GM19467 (cell line): ENCODE measurements around the gene DPPA4.
"Not testable (repeated sequence)": the region's sequence is repeated elsewhere in the genome, so short reads cannot be mapped to it uniquely, and the experiment has no call there.

Experiments
- ATAC-seq: cut with Tn5 transposase; IDR thresholded peaks from one replicate; pipeline ENCODE4 v1.9.1; 2021; ENCODE audit warnings: mild to moderate bottlenecking, moderate library complexity; ENCODE audit not compliant: unreplicated experiment

DPPA4 gene, protein sequence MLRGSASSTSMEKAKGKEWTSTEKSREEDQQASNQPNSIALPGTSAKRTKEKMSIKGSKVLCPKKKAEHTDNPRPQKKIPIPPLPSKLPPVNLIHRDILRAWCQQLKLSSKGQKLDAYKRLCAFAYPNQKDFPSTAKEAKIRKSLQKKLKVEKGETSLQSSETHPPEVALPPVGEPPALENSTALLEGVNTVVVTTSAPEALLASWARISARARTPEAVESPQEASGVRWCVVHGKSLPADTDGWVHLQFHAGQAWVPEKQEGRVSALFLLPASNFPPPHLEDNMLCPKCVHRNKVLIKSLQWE

DNA sequence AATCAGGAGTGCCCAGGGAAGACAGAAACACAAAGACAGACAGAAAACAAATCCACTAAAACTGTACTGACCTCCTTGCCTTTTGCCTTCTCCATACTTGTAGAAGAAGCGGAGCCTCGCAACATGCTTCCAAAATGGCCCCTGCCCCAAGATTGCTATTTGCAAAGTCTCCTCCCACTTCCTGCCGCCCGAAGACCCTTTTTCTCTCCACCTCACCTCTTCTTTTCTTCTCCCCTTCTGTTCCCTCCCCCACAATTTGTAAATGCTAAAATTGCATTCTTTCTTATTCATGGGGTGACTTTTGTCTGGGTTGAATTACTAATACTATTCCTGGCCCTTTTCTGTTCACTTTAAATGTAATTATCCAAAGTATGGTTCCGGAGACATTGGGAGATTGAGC, at the start of gene DPPA4:
Gene DPPA4 (minus strand): TSS at position 154 of the 400 bp plus-strand sequence. CDS start 29 bp downstream, at position 125.
- ATAC-seq, result no peak

DNA sequence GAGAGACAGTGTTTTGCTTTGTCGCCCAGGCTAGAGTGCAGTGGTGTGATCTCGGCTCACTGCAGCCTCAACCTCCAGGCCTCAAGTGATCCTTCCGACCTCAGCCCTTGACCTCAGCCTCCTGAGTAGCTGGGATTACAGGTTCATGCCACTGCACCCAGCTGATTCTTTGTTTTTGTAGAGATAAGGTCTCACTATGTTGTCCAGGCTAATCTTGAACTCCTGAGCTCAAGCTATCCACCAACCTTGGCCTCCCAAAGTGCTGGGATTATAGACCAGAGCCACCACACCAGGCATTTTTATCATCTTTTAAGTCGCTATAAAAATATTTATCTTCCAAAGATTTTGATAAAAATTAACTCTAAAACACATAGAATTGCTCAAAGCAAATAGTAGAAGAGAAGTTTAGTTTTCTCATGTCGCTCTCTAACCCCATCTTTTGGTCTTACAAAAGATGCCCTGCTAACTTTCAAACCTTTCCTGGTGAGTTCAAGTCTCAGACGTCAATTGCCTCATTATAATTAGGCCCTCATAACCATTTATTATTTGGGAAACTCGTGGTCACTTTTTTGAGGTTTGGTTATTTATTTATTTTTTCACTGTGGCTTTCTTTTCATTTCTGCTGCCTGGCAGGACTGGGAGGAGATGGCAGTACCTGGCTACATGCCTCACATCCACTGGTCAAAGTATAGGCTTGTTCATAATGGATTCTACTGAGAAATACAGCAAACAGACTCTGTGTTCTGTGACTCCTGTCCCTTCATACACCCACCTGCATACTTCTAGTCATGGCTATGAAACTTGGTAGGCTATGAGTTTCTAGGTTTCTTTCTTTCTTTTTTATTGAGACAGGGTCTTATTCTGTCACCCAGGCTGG, 48.3 kb upstream of the DPPA4 start:
- no peak for ATAC-seq

DNA sequence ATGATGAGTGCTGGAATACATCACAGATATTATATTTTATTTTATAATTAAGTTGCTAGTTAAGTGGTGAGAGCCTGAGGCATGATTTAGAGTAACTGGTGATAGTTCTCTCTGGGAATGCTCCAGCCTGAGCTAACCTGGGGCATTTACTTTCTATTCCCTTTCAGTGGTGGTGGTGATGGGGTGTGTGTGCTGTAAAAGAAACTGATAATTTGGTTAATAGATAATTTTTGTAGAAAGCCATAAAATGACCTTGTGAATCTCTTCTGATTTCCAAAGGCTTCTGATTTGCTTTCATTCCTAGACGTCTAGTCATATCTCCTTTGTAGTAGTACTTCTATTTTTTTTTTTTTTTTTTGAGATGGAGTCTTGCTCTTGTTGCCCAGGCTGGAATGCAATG, 46.8 kb upstream of the DPPA4 start:
- ATAC-seq, result no peak

DNA sequence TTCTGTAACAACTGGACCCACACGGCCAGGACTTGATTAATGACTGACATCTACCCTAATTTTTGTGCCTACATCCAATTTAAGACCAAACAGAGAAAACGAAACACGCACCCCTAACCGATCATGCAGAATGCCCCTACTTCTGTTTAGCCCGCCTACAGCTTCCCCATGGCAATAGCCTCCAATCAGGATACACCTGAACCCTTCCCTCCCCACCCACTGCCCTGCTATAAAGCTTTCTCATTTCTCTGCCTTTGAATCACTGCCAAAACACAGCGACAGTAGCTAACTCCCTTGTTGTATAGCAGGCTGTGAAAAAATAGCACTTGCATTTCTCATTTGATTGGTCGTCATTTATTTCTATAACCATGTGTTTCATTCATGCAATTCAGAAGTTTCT, 45.2 kb upstream of the DPPA4 start:
- ATAC-seq, result no peak

DNA sequence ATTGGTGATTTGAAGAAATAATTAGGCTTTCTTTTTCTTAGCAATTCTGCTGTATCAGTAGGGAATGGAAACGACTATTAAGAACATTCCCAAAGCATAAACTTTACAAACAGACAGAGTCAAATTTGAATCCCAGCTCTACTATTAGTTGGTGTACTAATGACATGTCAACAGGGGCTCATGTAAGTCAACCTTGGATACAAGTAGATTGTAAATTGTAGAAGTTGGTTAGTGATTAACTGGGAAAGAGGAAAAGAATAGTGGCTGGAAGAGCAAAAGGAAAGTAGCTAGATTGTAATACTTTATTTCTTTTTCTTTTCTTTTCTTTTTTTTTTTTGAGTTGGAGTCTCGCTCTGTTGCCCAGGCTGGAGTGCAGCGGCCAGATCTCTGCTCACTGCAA, 38.6 kb upstream of the DPPA4 start:
- ATAC-seq, result no peak

DNA sequence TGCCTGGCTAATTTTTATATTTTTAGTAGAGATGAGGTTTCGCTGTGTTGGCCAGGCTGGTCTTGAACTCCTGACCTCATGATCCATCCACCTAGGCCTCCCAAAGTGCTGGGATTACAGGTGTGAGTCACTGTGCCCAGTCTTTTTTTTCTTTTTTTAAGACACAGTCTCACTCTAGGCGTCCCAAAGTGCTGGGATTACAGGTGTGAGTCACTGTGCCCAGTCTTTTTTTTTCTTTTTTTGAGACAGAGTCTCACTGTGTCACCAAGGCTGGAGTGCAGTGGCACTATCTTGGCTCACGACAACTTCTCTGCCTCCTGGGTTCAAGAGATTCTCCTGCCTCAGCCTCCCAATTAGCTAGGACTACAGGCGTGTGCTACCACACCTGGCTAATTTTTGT, 37.1 kb upstream of the DPPA4 start:
- not testable (repeated sequence) for ATAC-seq

DNA sequence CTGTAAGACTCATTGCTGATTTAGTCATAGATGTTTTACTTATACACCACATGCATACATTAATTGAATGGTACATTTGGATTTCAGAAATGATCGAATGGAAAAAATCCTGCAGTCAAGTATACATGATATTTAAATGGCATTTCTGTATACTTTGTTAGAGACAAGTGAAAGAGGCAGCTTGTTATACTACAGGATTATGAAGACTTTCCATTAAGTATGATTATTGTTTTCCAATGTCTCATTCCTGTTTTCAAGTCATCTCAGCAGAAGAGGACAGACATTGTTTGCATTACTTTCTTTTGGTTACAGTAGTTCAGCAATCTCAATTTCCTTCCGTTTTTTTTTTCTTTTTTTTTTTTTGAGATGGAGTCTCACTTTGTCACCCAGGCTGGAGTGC, 36.6 kb upstream of the DPPA4 start:
- ATAC-seq, result no peak

DNA sequence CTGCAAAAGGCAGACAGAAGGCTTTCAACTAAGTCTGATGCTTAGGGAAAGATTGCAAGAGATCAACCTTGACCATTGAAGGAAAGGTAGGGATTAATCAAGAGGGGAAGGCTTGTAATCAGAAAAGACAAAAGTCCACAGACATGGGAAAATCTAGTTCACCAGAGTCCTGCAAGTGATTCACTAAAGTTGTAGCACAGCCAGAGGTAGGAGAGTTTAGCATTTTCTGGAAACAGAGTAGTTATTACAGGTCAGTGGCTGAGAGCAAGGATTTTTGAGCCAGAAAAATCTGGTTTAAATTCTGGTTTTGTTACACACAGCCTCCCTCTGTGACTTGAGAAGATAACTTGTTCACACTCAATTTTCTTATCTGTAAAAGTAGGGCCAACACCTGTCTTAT, 35.3 kb upstream of the DPPA4 start:
- ATAC-seq, result no peak

DNA sequence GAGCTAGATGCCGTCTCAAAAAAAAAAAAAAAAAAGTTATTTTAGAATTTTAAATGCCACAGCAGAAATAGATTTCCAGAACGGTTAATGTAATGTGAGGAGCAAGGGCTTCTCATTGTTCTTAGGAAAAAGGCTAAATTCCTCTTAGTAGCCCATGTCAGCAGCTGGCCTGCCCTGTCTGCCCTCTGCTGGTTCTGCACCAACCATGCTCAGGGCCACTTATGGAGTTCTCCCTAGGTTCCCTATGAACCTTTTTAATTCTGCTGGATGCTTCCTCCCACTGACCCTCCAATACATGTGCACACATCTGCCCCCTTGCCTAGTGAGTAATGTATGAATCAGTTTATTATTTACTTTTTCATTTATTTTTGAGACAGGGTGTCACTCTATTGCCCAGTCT, 32.2 kb upstream of the DPPA4 start:
- no peak for ATAC-seq

DNA sequence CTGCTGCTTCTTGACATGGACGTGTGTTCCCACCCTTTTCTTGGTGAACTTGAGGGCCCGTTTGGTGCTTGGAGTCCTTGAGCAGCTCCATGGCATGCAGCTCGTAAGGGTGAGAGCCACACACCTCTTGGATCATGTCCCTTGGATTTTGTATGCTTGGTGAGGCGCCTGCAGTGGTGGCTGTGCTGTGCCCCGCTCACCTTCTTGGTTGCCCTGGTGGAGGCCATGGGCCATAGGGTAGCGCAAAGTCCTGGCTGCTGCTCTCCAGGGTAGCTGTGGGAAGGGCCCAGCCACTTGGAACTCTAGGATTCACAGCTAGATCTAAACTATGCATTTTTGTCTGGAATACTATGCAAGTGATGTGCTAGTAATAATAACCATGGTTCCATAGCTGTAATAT, 26.7 kb upstream of the DPPA4 start:
- no peak for ATAC-seq

DNA sequence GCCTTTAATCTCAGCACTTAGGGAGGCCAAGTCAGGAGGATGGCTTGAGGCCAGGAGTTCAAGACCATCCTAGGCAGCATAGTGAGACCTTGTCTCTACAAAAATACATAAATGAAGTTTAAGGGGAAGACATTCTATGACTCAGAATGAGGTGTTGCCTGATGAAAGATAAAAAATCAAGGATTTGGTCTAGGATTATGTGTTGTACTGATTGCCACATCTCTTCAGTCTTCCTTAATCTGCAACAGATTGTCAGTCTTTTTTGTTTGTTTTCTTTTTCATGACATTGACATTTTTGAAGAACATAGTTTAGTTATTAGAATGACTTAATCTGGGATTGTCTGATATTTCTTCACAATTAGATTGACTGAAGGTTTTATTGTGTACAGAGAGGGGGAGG, 26.3 kb upstream of the DPPA4 start:
- no peak for ATAC-seq

DNA sequence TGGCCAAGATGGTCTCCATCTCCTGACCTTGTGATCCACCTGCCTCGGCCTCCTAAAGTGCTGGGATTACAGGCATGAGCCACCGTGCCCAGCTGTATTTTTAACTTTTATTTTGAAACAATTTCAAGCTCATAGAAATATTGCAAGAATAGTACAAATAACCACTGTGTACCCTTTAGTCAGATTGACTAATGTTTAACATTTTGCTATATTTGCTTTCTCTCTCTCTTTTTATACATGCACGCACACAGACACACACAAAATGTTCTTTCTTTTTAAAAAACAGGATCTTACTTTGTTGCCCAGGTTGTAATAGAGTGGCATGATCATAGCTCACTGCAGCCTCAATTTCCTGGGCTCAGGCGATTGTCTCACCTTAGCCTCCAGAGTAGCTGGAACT, 25.5 kb upstream of the DPPA4 start:
- no peak for ATAC-seq

DNA sequence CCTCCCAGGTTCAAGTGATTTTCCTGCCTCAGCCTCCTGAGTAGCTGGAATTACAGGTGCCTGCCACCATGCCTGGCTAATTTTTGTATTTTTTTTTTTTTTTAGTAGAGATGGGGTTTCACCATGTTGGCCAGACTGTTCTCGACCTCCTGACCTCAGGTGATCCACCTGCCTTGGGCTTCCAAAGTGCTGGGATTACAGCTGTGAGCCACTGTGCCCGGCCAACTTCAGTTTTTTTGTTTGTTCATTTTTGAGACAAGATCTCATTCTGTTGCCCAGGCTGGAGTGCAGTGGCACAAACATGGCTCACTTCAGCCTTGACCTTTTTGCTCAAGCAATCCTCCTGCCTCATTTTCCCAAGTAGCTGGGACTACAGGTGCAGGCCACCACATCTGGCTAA, 21.5 kb upstream of the DPPA4 start:
- not testable (repeated sequence) for ATAC-seq

DNA sequence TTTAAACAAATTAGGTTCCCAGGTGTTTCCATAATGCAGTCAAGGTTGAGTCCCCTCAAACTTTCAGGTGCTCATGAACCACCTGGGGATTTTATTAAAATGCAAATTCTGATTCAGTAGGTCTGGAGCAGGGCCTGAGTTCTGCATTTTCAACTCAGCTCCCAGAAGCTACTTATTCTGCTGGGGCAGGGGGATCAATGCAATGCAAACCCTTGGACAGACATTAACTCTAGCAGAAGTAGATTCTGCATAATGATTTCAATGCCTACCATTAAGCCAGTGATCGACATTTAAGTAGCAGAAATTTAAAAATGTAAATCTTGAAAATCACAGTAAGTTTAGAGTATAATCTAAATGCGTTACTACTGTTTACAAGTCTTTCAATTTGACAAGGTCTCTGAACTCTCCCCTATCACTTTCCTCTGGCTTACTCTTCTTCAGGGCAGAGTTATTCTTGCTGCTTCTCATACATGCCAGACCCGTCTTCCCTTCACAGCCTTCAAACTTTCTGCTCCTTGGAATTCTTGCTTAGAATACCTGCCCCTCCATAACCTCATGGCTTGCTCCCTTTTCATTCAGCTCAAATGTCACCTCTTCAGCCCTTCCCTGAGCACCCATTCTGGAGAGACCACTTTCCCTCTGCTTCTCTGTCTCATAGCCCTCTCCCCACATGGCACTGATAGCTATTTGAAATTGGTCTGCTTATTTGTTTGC, 19.3 kb upstream of the DPPA4 start:
- no peak for ATAC-seq

DNA sequence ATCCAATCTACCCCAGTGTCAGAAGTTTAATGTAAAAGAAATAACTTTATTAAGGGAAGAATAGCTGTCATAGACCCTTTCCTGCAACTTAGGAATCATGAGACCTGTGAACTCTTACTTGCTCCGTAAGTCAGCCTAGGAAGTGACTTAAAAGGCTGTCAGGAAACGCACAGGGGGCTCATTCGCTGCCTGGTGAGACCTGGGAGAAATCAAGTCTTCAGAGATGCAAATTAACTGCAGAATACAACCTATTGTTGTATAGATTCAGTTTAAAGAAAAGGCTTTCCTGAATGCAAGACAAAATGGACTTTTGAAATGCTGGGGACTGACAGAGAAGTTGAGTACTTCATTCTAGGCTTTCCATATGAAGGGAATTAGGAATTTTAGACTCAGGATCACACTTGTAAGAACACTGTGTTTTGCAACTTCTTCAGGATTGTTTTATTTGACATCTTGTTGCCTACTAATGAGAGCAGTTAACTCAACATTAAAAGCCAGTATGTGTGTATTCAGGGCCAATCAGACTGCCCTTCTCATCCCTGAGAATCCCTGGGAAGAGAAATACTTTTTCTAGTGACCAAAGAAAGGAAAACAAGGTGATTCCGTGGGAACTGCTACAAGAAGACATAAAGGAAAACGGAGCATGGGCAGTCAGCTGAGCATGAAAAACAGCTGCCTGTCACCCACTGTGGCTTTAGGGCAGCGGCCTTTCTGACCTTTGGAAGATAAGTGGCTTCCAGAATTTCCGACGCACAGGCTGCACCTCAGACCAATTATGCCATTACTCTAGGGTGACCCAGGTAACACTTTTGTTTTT, 18.5 kb upstream of the DPPA4 start:
- no peak for ATAC-seq

DNA sequence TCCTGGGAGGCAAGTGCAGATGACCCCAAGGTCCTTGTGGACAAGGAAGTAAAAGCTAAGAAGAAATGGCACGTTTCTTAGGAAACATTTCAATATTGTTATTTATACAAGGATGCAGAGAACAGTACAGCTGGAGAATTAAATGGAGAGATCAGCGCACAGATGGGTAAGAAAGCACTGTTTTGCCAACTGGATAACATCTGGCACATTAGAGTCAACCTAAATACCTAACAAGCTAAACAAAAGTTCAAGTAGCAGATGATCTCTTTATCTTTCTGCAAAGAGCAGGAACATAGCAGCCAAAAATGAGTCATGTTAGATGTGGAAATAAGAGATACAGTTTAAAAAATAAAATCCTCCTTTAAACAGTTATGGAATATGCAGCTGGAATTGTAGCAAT, 15.7 kb upstream of the DPPA4 start:
- no peak for ATAC-seq

DNA sequence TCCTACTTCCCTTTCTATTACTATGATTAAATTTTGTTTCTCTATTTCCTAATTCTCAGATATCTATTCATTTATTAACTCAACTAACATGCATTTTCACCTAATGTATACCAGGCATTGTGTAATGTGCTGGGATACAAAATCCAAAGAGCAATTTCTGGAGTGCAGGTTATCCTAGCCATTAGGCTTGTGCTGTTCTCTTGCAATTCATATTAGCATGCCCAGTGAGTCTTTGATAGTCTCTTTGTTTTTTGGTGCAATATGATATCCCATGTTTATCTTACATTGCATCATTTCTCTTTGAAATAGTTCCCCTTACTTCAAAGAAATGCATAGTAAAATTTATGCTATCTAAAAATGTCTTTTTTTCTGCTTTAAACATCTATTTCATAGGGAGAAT, 13.9 kb upstream of the DPPA4 start:
- no peak for ATAC-seq

DNA sequence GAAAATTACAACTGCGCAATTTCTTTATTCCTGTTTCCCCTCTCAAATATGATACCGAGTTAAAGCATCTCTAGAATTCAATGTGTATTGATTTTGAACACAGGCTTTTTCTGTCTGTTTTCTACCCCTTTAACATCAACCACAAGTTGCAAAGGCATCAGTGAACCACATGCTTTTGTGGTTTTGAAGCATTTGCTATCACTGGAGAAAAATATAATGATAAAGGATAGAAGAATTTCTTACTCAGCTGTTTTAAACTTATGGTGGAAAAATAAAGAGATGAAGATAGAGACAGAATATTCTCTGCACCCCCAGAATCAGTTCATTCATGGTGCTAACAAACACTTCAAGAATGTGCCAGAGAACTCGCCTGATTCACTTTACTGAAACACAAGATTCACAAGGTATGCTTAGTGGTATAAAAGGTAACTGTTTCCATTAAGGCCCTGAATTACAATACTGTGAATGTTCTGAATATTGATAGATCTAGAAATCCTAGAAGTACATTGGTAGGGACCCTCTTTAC, 9.5 kb upstream of the DPPA4 start:
- ATAC-seq, result no peak

DNA sequence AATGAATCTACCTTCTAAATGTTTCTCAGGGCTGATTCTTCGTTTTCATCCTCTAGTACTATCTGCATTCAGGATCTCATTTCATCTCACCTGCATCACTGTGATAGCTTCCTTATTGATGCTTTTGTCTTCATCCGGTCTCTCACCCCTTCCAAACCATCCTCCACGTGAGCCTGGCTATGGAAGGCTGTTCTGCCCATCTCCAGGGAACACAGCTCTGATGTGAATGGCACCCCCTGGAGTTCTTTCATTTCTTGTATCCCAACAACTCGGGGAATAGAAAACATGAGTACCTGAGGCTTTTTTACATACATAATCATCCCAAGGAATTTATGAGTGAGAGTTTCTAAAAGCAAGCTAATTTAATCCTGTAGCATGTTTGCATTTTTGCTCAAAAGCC, 8.8 kb upstream of the DPPA4 start:
- ATAC-seq, result no peak
